Measurements from ENCODE around the gene WRAP73.

GRCh38 chr1:3612123-3612522 lies 37.8 kb downstream of the WRAP73 start:
- TF ChIP-seq CTCF (IDR thresholded peaks at IDR 0.05) (no peak), POLR2A (IDR thresholded peaks at IDR 0.05) (no peak)
